Neural progenitor cell (in vitro differentiated cells): ENCODE measurements around the gene CD96. TPM values are rescaled to one million over a fixed set of nuclear protein-coding genes. Genes with fewer than 3 reads are reported as not detected.

ENCODE experiments used
- DNase-seq: peaks from one replicate; pipeline ENCODE4 v3.0.0-alpha.2; 2016; ENCODE audit warnings: low spot score
- H2AFZ ChIP-seq: fragments of 200-600 bp; sonication (generic); replicated peaks from 2 replicates; pipeline ENCODE4 v1.6.1; 2016; ENCODE audit warnings: antibody characterized with exemption
- H3F3A ChIP-seq: fragments of 200-600 bp; sonication (generic); 2 replicates; pipeline ENCODE4 v1.6.1; 2016; ENCODE audit warnings: antibody characterized with exemption, low read depth
- H3K27ac ChIP-seq: fragments of 200-600 bp; sonication (generic); 2 replicates; pipeline ENCODE4 v1.5.1; 2016; ENCODE audit warnings: mild to moderate bottlenecking
- H3K27me3 ChIP-seq: fragments of 200-600 bp; sonication (generic); 2 replicates; pipeline ENCODE4 v1.6.1; 2016; ENCODE audit warnings: mild to moderate bottlenecking, moderate library complexity
- H3K36me3 ChIP-seq: fragments of 200-600 bp; sonication (generic); 2 replicates; pipeline ENCODE4 v1.5.1; 2016
- H3K4me1 ChIP-seq: fragments of 200-600 bp; sonication (generic); 2 replicates; pipeline ENCODE4 v1.6.1; 2016; ENCODE audit warnings: mixed run types
- H3K4me2 ChIP-seq: fragments of 200-600 bp; sonication (generic); 2 replicates; pipeline ENCODE4 v1.6.1; 2016
- H3K4me3 ChIP-seq: fragments of 200-600 bp; sonication (generic); 2 replicates; pipeline ENCODE4 v1.5.1; 2016
- H3K79me2 ChIP-seq: fragments of 200-600 bp; sonication (generic); 2 replicates; pipeline ENCODE4 v1.6.1; 2016; ENCODE audit warnings: low read depth
- H3K9ac ChIP-seq: fragments of 200-600 bp; sonication (generic); 2 replicates; pipeline ENCODE4 v1.6.1; 2016
- H3K9me3 ChIP-seq: fragments of 200-600 bp; sonication (generic); 2 replicates; pipeline ENCODE4 v1.5.1; 2016; ENCODE audit warnings: low read depth
- H4K20me1 ChIP-seq: fragments of 200-600 bp; sonication (generic); 2 replicates; pipeline ENCODE4 v1.6.1; 2016; ENCODE audit warnings: low read depth
- H3K27ac Mint-ChIP-seq: 3 replicates; pipeline ENCODE4 v1.8.0; 2021; ENCODE audit warnings: mixed read lengths
- H3K27me3 Mint-ChIP-seq: 2 replicates; pipeline ENCODE4 v1.8.0; 2022; ENCODE audit warnings: low read depth, mild to moderate bottlenecking, inconsistent platforms, moderate library complexity, mixed read lengths; ENCODE audit not compliant: insufficient read depth
- H3K36me3 Mint-ChIP-seq: 3 replicates; pipeline ENCODE4 v1.8.0; 2021; ENCODE audit warnings: mixed read lengths
- H3K4me1 Mint-ChIP-seq: 3 replicates; pipeline ENCODE4 v1.8.0; 2021; ENCODE audit warnings: mixed read lengths
- H3K4me3 Mint-ChIP-seq: 3 replicates; pipeline ENCODE4 v1.8.0; 2021; ENCODE audit warnings: mild to moderate bottlenecking, moderate library complexity, mixed read lengths
- H3K9me3 Mint-ChIP-seq: 3 replicates; pipeline ENCODE4 v1.8.0; 2020; ENCODE audit warnings: mixed read lengths
- EZH2 ChIP-seq: fragments of 200-600 bp; sonication (generic); IDR thresholded peaks from 2 replicates; pipeline ENCODE4 v1.6.1; 2017; ENCODE audit warnings: antibody characterized with exemption, mild to moderate bottlenecking, moderate library complexity
- EZH2phosphoT487 ChIP-seq: fragments of 200-600 bp; sonication (generic); IDR thresholded peaks from 2 replicates; pipeline ENCODE4 v1.6.1; 2017; ENCODE audit warnings: antibody characterized with exemption
- total RNA-seq: library from RNA; depleted of rRNA; stranded (reverse); fragments of >200 nt; gene quantifications from 2 replicates; pipeline ENCODE4 v1.2.3, GENCODE V29; 2015; ENCODE audit warnings: low replicate concordance
- TF ChIP-seq, protein P1 (sequence below): fragments of 200-600 bp; sonication (generic); IDR thresholded peaks from 2 replicates; pipeline ENCODE4 v1.5.1; 2017; ENCODE audit warnings: antibody characterized with exemption, mild to moderate bottlenecking

Gene CD96
- total RNA-seq, 1 donor from 2014 or later, result not detected

GRCh38 chr3:111534701-111535100 is 7.3 kb upstream of the CD96 start:
- Histone ChIP-seq H3K9me3 (no peaks in the 10 kb centered on the region), H3K27me3 (no peaks in the 10 kb centered on the region), H3K36me3 (no peaks in the 10 kb centered on the region), H3K4me3 (no peak overlapping the region), H3K4me2 (no peak overlapping the region), H3K4me1 (no peaks in the 10 kb centered on the region), H2AFZ (no peak overlapping the region), H3K79me2 (no peaks in the 10 kb centered on the region), H3K27ac (no peak overlapping the region), H3K9ac (no peak overlapping the region), H3F3A (no peaks in the 10 kb centered on the region), H4K20me1 (no peaks in the 10 kb centered on the region)
- TF ChIP-seq EZH2 (no peak), EZH2phosphoT487 (no peak)
- TF ChIP-seq, protein P1, sequence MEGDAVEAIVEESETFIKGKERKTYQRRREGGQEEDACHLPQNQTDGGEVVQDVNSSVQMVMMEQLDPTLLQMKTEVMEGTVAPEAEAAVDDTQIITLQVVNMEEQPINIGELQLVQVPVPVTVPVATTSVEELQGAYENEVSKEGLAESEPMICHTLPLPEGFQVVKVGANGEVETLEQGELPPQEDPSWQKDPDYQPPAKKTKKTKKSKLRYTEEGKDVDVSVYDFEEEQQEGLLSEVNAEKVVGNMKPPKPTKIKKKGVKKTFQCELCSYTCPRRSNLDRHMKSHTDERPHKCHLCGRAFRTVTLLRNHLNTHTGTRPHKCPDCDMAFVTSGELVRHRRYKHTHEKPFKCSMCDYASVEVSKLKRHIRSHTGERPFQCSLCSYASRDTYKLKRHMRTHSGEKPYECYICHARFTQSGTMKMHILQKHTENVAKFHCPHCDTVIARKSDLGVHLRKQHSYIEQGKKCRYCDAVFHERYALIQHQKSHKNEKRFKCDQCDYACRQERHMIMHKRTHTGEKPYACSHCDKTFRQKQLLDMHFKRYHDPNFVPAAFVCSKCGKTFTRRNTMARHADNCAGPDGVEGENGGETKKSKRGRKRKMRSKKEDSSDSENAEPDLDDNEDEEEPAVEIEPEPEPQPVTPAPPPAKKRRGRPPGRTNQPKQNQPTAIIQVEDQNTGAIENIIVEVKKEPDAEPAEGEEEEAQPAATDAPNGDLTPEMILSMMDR, result no peak
- H3K27me3 Mint-ChIP-seq, result peaks cover 2% of the 10 kb centered on the region
- H3K9me3 Mint-ChIP-seq, result peaks cover 5% of the 10 kb centered on the region
- H3K36me3 Mint-ChIP-seq, result no peaks in the 10 kb centered on the region
- peaks cover 4% of the 10 kb centered on the region for H3K4me1 Mint-ChIP-seq
- no peak overlapping the region for H3K4me3 Mint-ChIP-seq
- DNase-seq, result no peak
- H3K27ac Mint-ChIP-seq, result no peak overlapping the region

DNA sequence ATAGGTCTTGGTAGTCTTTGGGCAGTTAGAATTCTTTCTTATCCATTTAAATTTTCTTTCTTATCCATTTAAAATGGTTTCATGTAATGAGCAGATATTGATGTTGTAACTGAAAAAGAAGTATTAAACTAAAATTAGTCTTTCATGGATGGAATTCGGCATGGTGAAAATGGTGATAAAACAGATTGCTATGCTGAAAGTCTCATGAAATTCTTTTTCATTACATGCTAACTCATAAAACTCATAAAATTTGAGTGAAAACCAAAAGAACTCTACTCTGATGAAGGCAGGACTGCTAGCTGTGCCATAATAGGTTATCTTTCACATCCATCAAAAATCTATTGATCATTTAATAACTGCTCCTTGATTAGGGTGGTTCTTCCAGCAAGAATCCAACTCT is 3.9 kb upstream of the CD96 start:
- no peak overlapping the region for H2AFZ ChIP-seq
- no peaks in the 10 kb centered on the region for H3K9me3 ChIP-seq
- H3K36me3 ChIP-seq, result no peaks in the 10 kb centered on the region
- peaks cover 4% of the 10 kb centered on the region for H3K4me1 Mint-ChIP-seq
- no peaks in the 10 kb centered on the region for H3K9me3 Mint-ChIP-seq
- H3K27me3 Mint-ChIP-seq, result peaks cover 7% of the 10 kb centered on the region
- no peaks in the 10 kb centered on the region for H3F3A ChIP-seq
- no peaks in the 10 kb centered on the region for H3K36me3 Mint-ChIP-seq
- no peaks in the 10 kb centered on the region for H3K4me1 ChIP-seq
- no peak overlapping the region for H3K27ac ChIP-seq
- no peak overlapping the region for H3K4me3 ChIP-seq
- H3K4me3 Mint-ChIP-seq, result no peak overlapping the region
- H4K20me1 ChIP-seq, result no peaks in the 10 kb centered on the region
- H3K27me3 ChIP-seq, result no peaks in the 10 kb centered on the region
- no peak overlapping the region for H3K9ac ChIP-seq
- no peak for DNase-seq
- no peak overlapping the region for H3K4me2 ChIP-seq
- no peak for TF ChIP-seq EZH2
- TF ChIP-seq EZH2phosphoT487, result no peak
- TF ChIP-seq, protein P1, result no peak
- H3K79me2 ChIP-seq, result no peaks in the 10 kb centered on the region
- H3K27ac Mint-ChIP-seq, result no peak overlapping the region

DNA sequence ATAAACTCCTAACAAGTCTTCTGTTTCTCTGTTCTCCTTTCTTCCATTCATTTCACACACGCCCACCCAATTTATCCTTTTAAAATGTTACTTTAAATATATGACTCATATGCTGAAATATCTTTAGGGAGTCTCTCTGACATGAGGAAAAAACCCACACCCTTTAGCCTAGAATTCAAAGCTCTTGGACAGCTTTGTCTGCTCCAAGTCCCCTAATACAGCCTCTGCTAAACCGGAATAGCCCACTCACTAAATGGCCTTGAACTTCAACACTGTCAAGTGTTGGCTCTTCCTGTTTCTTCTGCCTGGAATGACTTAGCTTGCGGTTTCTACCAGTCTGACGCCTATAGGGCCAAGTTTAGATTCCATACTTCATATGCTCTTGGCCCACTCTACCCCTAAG is 3.3 kb upstream of the CD96 start:
- peaks cover 7% of the 10 kb centered on the region for H3K27me3 Mint-ChIP-seq
- H3K4me2 ChIP-seq, result no peak overlapping the region
- no peaks in the 10 kb centered on the region for H3K36me3 ChIP-seq
- H3K4me3 ChIP-seq, result no peak overlapping the region
- peaks cover 4% of the 10 kb centered on the region for H3K4me1 Mint-ChIP-seq
- no peak overlapping the region for H3K27ac ChIP-seq
- no peaks in the 10 kb centered on the region for H3K9me3 ChIP-seq
- no peak for DNase-seq
- H3K79me2 ChIP-seq, result no peaks in the 10 kb centered on the region
- H2AFZ ChIP-seq, result no peak overlapping the region
- no peaks in the 10 kb centered on the region for H3F3A ChIP-seq
- no peaks in the 10 kb centered on the region for H3K4me1 ChIP-seq
- H4K20me1 ChIP-seq, result no peaks in the 10 kb centered on the region
- H3K27me3 ChIP-seq, result no peaks in the 10 kb centered on the region
- H3K27ac Mint-ChIP-seq, result no peak overlapping the region
- no peak overlapping the region for H3K9ac ChIP-seq
- no peak for TF ChIP-seq EZH2
- no peak for TF ChIP-seq EZH2phosphoT487
- TF ChIP-seq, protein P1, result no peak
- H3K36me3 Mint-ChIP-seq, result no peaks in the 10 kb centered on the region
- H3K9me3 Mint-ChIP-seq, result no peaks in the 10 kb centered on the region
- H3K4me3 Mint-ChIP-seq, result no peak overlapping the region
